HepG2 (cell line): ENCODE data around the gene SH3PXD2A. TPM values are rescaled to one million over a fixed set of nuclear protein-coding genes. Genes with fewer than 3 reads are reported as not detected.

Source experiments
- AHDC1 ChIP-seq: sonication (generic); formaldehyde crosslinking; IDR thresholded peaks from 2 replicates; pipeline ENCODE4 v1.5.1; 2020; ENCODE audit warnings: mild to moderate bottlenecking, missing genetic modification reagents, borderline replicate concordance
- ARHGAP35 ChIP-seq: sonication (generic); formaldehyde crosslinking; IDR thresholded peaks from 2 replicates; pipeline ENCODE4 v1.9.0; 2022; ENCODE audit warnings: mild to moderate bottlenecking, inconsistent platforms, moderate library complexity, missing genetic modification reagents, borderline replicate concordance
- ARID4A ChIP-seq: sonication (generic); formaldehyde crosslinking; IDR thresholded peaks from 2 replicates; pipeline ENCODE4 v1.5.0; 2020; ENCODE audit warnings: mild to moderate bottlenecking, missing genetic modification reagents, borderline replicate concordance
- CREM ChIP-seq, 2 experiments: sonication (generic) in 1 of 2; formaldehyde crosslinking in 1 of 2; IDR thresholded peaks; 2 replicates each; pipeline versions ENCODE4 v1.4.0 to v1.6.1; 2016 to 2020; ENCODE audit warnings: antibody characterized with exemption in 1 of 2, mild to moderate bottlenecking in 1 of 2, missing genetic modification reagents in 1 of 2
- EHMT2 ChIP-seq: fragments of 200-600 bp; sonication (generic); IDR thresholded peaks from 2 replicates; pipeline ENCODE4 v1.7.0; 2017; ENCODE audit warnings: antibody characterized with exemption, low read depth, low read length, borderline replicate concordance
- HMGXB4 ChIP-seq, 2 experiments: sonication (generic) in 1 of 2; formaldehyde crosslinking in 1 of 2; IDR thresholded peaks; 2 replicates each; pipeline versions ENCODE4 v1.4.0 to v1.6.1; 2018 to 2020; ENCODE audit warnings: missing genetic modification reagents in 2 of 2, borderline replicate concordance in 1 of 2, low read depth in 1 of 2, mild to moderate bottlenecking in 1 of 2, missing biosample characterization in 1 of 2
- MATR3 ChIP-seq: sonication (generic); formaldehyde crosslinking; IDR thresholded peaks from 2 replicates; pipeline ENCODE4 v1.4.0; 2020; ENCODE audit warnings: missing genetic modification reagents
- MED8 ChIP-seq: sonication (generic); formaldehyde crosslinking; IDR thresholded peaks from 2 replicates; pipeline ENCODE4 v1.8.1; 2023; ENCODE audit warnings: mild to moderate bottlenecking, missing genetic modification reagents; ENCODE audit not compliant: insufficient replicate concordance
- SYNCRIP ChIP-seq: fragments of 200-400 bp; formaldehyde crosslinking; IDR thresholded peaks from 2 replicates; pipeline ENCODE4 v1.6.1; 2018; ENCODE audit warnings: mild to moderate bottlenecking, low read depth, low read length; ENCODE audit not compliant: insufficient read depth
- ZNF329 ChIP-seq: sonication (generic); formaldehyde crosslinking; IDR thresholded peaks from 2 replicates; pipeline ENCODE4 v1.9.0; 2021; ENCODE audit warnings: low read depth, mild to moderate bottlenecking, missing genetic modification reagents
- ZNF781 ChIP-seq: sonication (generic); formaldehyde crosslinking; IDR thresholded peaks from 2 replicates; pipeline ENCODE4 v1.5.1; 2020; ENCODE audit warnings: borderline replicate concordance, mild to moderate bottlenecking, missing genetic modification reagents; ENCODE audit errors: not compliant biosample characterization
- polyA plus RNA-seq, 8 experiments: library from polyadenylated mRNA; depleted of rRNA in 3 of 8; stranded (reverse) in 7 of 8; unstranded in 1 of 8; fragments of >200 nt; fragmentation: Illumina TruSeq in 4 of 8; extraction: Trizol in 4 of 8; gene quantifications; 2 replicates each; pipeline versions ENCODE4 v1.2.1 to v1.2.3, GENCODE V29; 2011 to 2016; ENCODE audit warnings: low read depth in 4 of 8, missing spikeins in 1 of 8, mixed read lengths in 1 of 8; ENCODE audit not compliant: insufficient read depth in 1 of 8
- total RNA-seq, 5 experiments: library from RNA; depleted of rRNA; stranded (reverse); fragments of >200 nt; fragmentation: Illumina TruSeq; extraction: Trizol; gene quantifications; 2 replicates each; pipeline ENCODE4 v1.2.3, GENCODE V29; 2016; ENCODE audit warnings: low read depth in 1 of 5
- TF ChIP-seq, protein P1 (sequence below): sonication (generic); formaldehyde crosslinking; conservative IDR thresholded peaks from 2 replicates; pipeline ENCODE4 v1.8.1; 2023; ENCODE audit warnings: missing genetic modification reagents

The SH3PXD2A gene
- total and polyA plus RNA-seq, 2 of the 13 experiments (the other 11 are each of a cell fraction or from before 2014, with no cell fraction given), result 11.1 to 11.3 TPM

DNA sequence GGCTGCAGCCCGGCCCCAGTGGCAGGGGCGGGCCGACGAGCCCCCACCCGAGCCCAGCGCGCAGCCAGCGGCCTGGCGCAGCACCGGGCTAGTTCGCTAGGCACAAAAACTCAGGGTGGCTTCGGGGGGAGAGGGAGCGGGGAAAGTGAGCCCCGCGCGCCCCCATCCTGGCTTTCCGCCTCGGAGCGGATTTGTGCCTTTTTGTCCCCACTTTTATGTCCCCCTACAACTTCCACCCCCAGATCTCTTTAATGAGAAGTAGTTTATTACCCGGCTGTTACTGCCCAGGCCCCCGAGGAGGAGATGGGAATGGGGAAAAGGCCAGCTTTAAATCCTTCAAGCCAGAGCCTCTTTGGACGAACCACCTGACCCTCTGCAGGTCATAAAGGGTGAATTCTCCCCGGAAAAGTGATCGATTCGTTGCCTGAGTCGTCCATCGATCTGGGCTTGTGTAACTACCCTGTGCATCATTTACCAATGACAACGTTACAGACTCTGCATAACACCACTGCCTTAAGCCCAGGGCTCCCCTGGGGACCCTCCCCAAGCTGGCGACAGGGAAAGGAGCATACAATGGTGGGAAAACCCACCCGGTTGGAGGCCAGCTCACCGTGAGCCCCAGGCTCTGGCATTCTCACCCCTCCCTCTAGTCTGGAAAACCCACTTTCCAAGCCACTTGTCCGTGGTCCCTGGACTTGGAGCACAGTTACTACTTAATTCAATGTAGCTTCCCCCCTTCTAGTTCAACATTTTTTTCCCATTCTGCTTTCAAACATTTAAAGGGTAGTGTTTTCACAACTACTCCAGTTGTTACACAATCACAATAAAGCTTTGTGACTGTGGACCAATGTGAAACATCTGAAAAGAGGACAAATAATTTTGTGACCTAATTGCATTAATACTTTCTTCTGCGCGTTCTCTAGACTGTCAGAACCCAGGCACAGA lies 748 bp upstream of the SH3PXD2A start (continued):
- TF ChIP-seq ARID4A (CRISPR knock-in tag), result peak; percentile 82; the same call in 1 of the 2 replicates
- peak in 1 of 2 experiments; percentile 43; a peak in 2 of 4 replicates for TF ChIP-seq HMGXB4 (CRISPR knock-in tag; IDR thresholded peaks at IDR 0.05; ENCODE audit: borderline replicate concordance in 1 of 2, low read depth in 1 of 2)
- no peak for TF ChIP-seq MATR3 (CRISPR knock-in tag)
- TF ChIP-seq, protein P1, sequence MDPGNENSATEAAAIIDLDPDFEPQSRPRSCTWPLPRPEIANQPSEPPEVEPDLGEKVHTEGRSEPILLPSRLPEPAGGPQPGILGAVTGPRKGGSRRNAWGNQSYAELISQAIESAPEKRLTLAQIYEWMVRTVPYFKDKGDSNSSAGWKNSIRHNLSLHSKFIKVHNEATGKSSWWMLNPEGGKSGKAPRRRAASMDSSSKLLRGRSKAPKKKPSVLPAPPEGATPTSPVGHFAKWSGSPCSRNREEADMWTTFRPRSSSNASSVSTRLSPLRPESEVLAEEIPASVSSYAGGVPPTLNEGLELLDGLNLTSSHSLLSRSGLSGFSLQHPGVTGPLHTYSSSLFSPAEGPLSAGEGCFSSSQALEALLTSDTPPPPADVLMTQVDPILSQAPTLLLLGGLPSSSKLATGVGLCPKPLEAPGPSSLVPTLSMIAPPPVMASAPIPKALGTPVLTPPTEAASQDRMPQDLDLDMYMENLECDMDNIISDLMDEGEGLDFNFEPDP (CRISPR knock-in tag), result no peak
- TF ChIP-seq EHMT2, result no peak
- no peak for TF ChIP-seq SYNCRIP
- TF ChIP-seq ARHGAP35 (CRISPR knock-in tag), result peak; percentile 54; the same call in 1 of the 2 replicates
- TF ChIP-seq ZNF329 (CRISPR knock-in tag), result 0 out of 2 replicates have a peak, but pooled peaks have one; percentile 27
- peak; percentile 80 for TF ChIP-seq ZNF781 (CRISPR knock-in tag)
- peak; percentile 67 for TF ChIP-seq CREM (IDR thresholded peaks at IDR 0.05)
- no peak for TF ChIP-seq CREM (CRISPR knock-in tag; IDR thresholded peaks at IDR 0.05)
- TF ChIP-seq MED8, result no peak
- TF ChIP-seq AHDC1 (CRISPR knock-in tag), result peak; percentile 84; the same call in 1 of the 2 replicates
